GM10248 (cell line): ENCODE measurements around the gene TMBIM1.
"Not testable (repeated sequence)": the region's sequence is repeated elsewhere in the genome, so short reads cannot be mapped to it uniquely, and the experiment has no call there.

ENCODE experiments used
- CTCF ChIA-PET: fragments of 300-600 bp; sonication (Branson Sonifier 250); formaldehyde crosslinking; extraction: SDS; loops from one replicate; lab custom pipeline; 2021; ENCODE audit warnings: antibody characterized with exemption; lab: Yijun Ruan, JAX
- POLR2A ChIA-PET: fragments of 350-650 bp; sonication (Branson Sonifier 250); formaldehyde crosslinking; extraction: SDS; loops from one replicate; lab custom pipeline; 2020; ENCODE audit warnings: antibody characterized with exemption; lab: Yijun Ruan, JAX
- DNase-seq: peaks from one replicate; pipeline ENCODE4 v3.0.0; 2012; ENCODE audit errors: extremely low spot score
- TF ChIP-seq, protein P1 (sequence below): IDR thresholded peaks from 2 replicates; pipeline ENCODE4 v1.5.1; 2012; ENCODE audit warnings: mild to moderate bottlenecking, low read depth; ENCODE audit errors: extremely low read depth, missing control alignments, control extremely low read depth

Gene TMBIM1

GRCh38 chr2:218320704-218321336 lies 28.5 kb upstream of the TMBIM1 start:
- DNase-seq: no peak
- ChIA-PET CTCF (interaction anchor here (1.1 to 6.0 kb wide), 4 partner anchors 9 to 40 kb away, joined by 3 to 23 read pairs (median 10); no protein-coding TSS in a partner anchor), POLR2A (interaction anchor here (0.5 kb wide), 1 partner anchor 79 kb away, joined by 4 read pairs; the partner anchor contains the start of gene CTDSP1)
- TF ChIP-seq, protein P1, sequence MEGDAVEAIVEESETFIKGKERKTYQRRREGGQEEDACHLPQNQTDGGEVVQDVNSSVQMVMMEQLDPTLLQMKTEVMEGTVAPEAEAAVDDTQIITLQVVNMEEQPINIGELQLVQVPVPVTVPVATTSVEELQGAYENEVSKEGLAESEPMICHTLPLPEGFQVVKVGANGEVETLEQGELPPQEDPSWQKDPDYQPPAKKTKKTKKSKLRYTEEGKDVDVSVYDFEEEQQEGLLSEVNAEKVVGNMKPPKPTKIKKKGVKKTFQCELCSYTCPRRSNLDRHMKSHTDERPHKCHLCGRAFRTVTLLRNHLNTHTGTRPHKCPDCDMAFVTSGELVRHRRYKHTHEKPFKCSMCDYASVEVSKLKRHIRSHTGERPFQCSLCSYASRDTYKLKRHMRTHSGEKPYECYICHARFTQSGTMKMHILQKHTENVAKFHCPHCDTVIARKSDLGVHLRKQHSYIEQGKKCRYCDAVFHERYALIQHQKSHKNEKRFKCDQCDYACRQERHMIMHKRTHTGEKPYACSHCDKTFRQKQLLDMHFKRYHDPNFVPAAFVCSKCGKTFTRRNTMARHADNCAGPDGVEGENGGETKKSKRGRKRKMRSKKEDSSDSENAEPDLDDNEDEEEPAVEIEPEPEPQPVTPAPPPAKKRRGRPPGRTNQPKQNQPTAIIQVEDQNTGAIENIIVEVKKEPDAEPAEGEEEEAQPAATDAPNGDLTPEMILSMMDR: no peak

GRCh38 chr2:218319813-218320365 lies 27.6 kb upstream of the TMBIM1 start:
- ChIA-PET CTCF (interaction anchor here (1.1 to 6.0 kb wide), 4 partner anchors 10 to 41 kb away, joined by 3 to 23 read pairs (median 10); no protein-coding TSS in a partner anchor), POLR2A (no interaction called here)
- no peak for DNase-seq
- TF ChIP-seq, protein P1: no peak

- DNase-seq: no peak
- POLR2A ChIA-PET: no interaction called here
- TF ChIP-seq, protein P1: no peak
- CTCF ChIA-PET: interaction anchor here (1.2 to 2.3 kb wide), 5 partner anchors 9 to 38 kb away, joined by 3 to 12 read pairs (median 5); partner anchors contain the start of gene CATIP
Observed at GRCh38 chr2:218318241-218318640, 25.9 kb upstream of the TMBIM1 start.

GRCh38 chr2:218317835-218318234 lies 25.5 kb upstream of the TMBIM1 start:
- CTCF ChIA-PET: interaction anchor here (0.9 to 2.5 kb wide), 7 partner anchors 8 to 43 kb away, joined by 3 to 12 read pairs (median 5); partner anchors contain the start of gene CATIP

GRCh38 chr2:218317303-218317630 lies 25.0 kb upstream of the TMBIM1 start:
- ChIA-PET CTCF (interaction anchor here (0.9 to 2.5 kb wide), 10 partner anchors 8 to 44 kb away, joined by 3 to 12 read pairs (median 4); partner anchors contain the start of gene CATIP), POLR2A (no interaction called here)
- TF ChIP-seq, protein P1: no peak
- no peak for DNase-seq

More at GRCh38 chr2:218317835-218318234, 25.5 kb upstream of the TMBIM1 start:
- TF ChIP-seq, protein P1: no peak
- DNase-seq: no peak
- POLR2A ChIA-PET: no interaction called here

GRCh38 chr2:218315397-218315796 lies 23.1 kb upstream of the TMBIM1 start:
- ChIA-PET POLR2A (no interaction called here), CTCF (interaction anchor here (0.7 to 2.9 kb wide), 6 partner anchors 14 to 581 kb away, joined by 3 to 15 read pairs (median 5); no protein-coding TSS in a partner anchor)

DNA sequence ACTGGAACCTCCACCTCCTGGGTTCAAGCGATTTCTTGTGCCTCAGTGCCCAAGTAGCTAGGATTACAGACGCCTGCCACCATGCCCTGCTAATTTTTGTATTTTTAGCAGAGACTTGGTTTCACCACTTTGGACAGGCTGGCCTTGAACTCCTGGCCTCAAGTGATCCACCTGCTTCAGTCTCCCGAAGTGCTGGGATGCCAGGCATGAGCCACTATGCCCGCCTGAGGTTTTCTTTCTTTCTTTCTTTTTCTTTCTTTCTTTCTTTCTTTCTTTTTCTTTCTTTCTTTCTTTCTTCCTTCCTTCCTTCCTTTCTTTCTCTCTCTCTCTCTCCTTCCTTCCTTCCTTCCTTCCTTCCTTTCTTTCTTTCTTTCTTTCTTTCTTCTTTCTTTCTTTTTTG lies 22.5 kb upstream of the TMBIM1 start:
- POLR2A ChIA-PET, DNase-seq: not testable (repeated sequence)
- CTCF ChIA-PET: interaction anchor here (0.7 to 2.9 kb wide), 2 partner anchors 13 to 582 kb away, joined by 3 to 15 read pairs; no protein-coding TSS in a partner anchor

More at GRCh38 chr2:218315397-218315796, 23.1 kb upstream of the TMBIM1 start:
- no peak for DNase-seq
- TF ChIP-seq, protein P1: no peak
